Keratinocyte (primary cell): ENCODE data around the gene CCL8. TPM values are rescaled to one million over a fixed set of nuclear protein-coding genes. Genes with fewer than 3 reads are reported as not detected.

Experiments
- DNase-seq: peaks from one replicate; pipeline ENCODE4 v3.0.0-alpha.2; 2011; ENCODE audit warnings: low read depth, missing footprints, low spot score
- FAIRE-seq: peaks from 2 replicates; lab custom pipeline; 2011; peaks lifted over from hg19 to GRCh38; lab: Jason Lieb, UNC
- H2AFZ ChIP-seq: 2 replicates; pipeline ENCODE4 v1.6.0; 2012; ENCODE audit warnings: low read length, control low read depth, inconsistent platforms; ENCODE audit not compliant: control insufficient read depth
- H3K27ac ChIP-seq: 2 replicates; pipeline ENCODE4 v1.5.1; 2011; ENCODE audit warnings: low read length; ENCODE audit not compliant: control insufficient read depth, insufficient read depth
- H3K27me3 ChIP-seq: 3 replicates; pipeline ENCODE4 v1.6.0; 2011; ENCODE audit warnings: low read length; ENCODE audit not compliant: control insufficient read depth, insufficient read depth; ENCODE audit errors: extremely low read depth
- H3K36me3 ChIP-seq, 2 experiments: 2 replicates in 1 of 2; 3 replicates in 1 of 2; pipeline ENCODE4 v1.5.1; 2011; ENCODE audit warnings: low read length in 2 of 2, mild to moderate bottlenecking in 1 of 2; ENCODE audit not compliant: control insufficient read depth in 2 of 2, insufficient read depth in 2 of 2; ENCODE audit errors: extremely low read depth in 1 of 2
- H3K4me1 ChIP-seq: 3 replicates; pipeline ENCODE4 v1.5.1; 2011; ENCODE audit warnings: low read length; ENCODE audit not compliant: control insufficient read depth, insufficient read depth; ENCODE audit errors: extremely low read depth
- H3K4me2 ChIP-seq: 3 replicates; pipeline ENCODE4 v1.6.0; 2011; ENCODE audit warnings: low read depth, low read length; ENCODE audit not compliant: control insufficient read depth, insufficient read depth; ENCODE audit errors: extremely low read depth
- H3K4me3 ChIP-seq, 3 experiments: fragments of 200-600 bp in 1 of 3; sonication (generic) in 1 of 3; 2 replicates in 2 of 3; 3 replicates in 1 of 3; pipeline ENCODE4 v1.5.1; 2011 to 2016; ENCODE audit warnings: low read length in 3 of 3, mild to moderate bottlenecking in 3 of 3, control low read depth in 2 of 3, inconsistent platforms in 1 of 3, low read depth in 1 of 3, mixed read lengths in 1 of 3, mixed run types in 1 of 3, moderate library complexity in 1 of 3; ENCODE audit not compliant: control insufficient read depth in 2 of 3, insufficient read depth in 2 of 3; ENCODE audit errors: extremely low read depth in 1 of 3
- H3K79me2 ChIP-seq: 2 replicates; pipeline ENCODE4 v1.6.0; 2012; ENCODE audit warnings: low read length; ENCODE audit not compliant: control insufficient read depth, insufficient read depth
- H3K9ac ChIP-seq: 3 replicates; pipeline ENCODE4 v1.6.0; 2011; ENCODE audit warnings: low read length; ENCODE audit not compliant: control insufficient read depth, insufficient read depth; ENCODE audit errors: extremely low read depth
- H3K9me1 ChIP-seq: 3 replicates; pipeline ENCODE4 v1.6.0; 2011; ENCODE audit warnings: low read length; ENCODE audit not compliant: control insufficient read depth, insufficient read depth; ENCODE audit errors: extremely low read depth
- H3K9me3 ChIP-seq: 2 replicates; pipeline ENCODE4 v1.5.1; 2012; ENCODE audit warnings: low read depth, low read length; ENCODE audit not compliant: control insufficient read depth
- H4K20me1 ChIP-seq: 3 replicates; pipeline ENCODE4 v1.6.0; 2011; ENCODE audit warnings: low read length; ENCODE audit not compliant: control insufficient read depth, insufficient read depth; ENCODE audit errors: extremely low read depth
- CTCF ChIP-seq, 3 experiments: IDR thresholded peaks in 1 of 3; conservative IDR thresholded peaks in 1 of 3; optimal IDR thresholded peaks in 1 of 3; 2 replicates in 2 of 3; 3 replicates in 1 of 3; pipeline versions ENCODE3 to v1.5.1; 2011; ENCODE audit warnings: low read length in 3 of 3, mild to moderate bottlenecking in 3 of 3, moderate library complexity in 2 of 3, control low read depth in 1 of 3, inconsistent platforms in 1 of 3; ENCODE audit not compliant: insufficient read depth in 2 of 3; ENCODE audit errors: extremely low read depth in 1 of 3
- EZH2 ChIP-seq: IDR thresholded peaks from one replicate; pipeline ENCODE4 v1.6.1; 2012; ENCODE audit warnings: inconsistent platforms, mild to moderate bottlenecking, low read length, moderate library complexity
- dilution Hi-C: fragments of 300-500 bp; cut with MboI; formaldehyde crosslinking; loops from one replicate; pipeline ENCODE4 v1.7.0; 2020; ENCODE audit warnings: low sequenced_read_pairs; ENCODE audit not compliant: extremely low pct_ligation_motif_present
- polyA plus RNA-seq, 5 experiments: library from polyadenylated mRNA; depleted of rRNA in 3 of 5; stranded (reverse) in 3 of 5; stranded (forward) in 1 of 5; unstranded in 1 of 5; fragments of >200 nt; gene quantifications; 1 replicate in 1 of 5; 2 replicates in 3 of 5; 3 replicates in 1 of 5; pipeline versions ENCODE4 v1.2.1 to v1.2.3, GENCODE V29; 2011 to 2012; ENCODE audit warnings: missing spikeins in 2 of 5, low read depth in 1 of 5, low replicate concordance in 1 of 5

Gene CCL8
- polyA plus RNA-seq, 1 donor (not counting 4 experiments of a cell fraction or from before 2014, with no cell fraction given) = not detected

GRCh38 chr17:34287875-34288274 is 31.4 kb upstream of the CCL8 start:
- Histone ChIP-seq H3K9me3 (no peaks in the 10 kb centered on the region), H2AFZ (no peak overlapping the region), H3K27ac (no peak overlapping the region), H3K36me3 (no peaks in the 10 kb centered on the region), H3K79me2 (no peaks in the 10 kb centered on the region), H3K9me1 (no peaks in the 10 kb centered on the region), H3K9ac (no peak overlapping the region), H3K4me1 (no peaks in the 10 kb centered on the region), H3K4me3 (no peak overlapping the region), H4K20me1 (no peaks in the 10 kb centered on the region), H3K4me2 (no peak overlapping the region), H3K27me3 (peaks cover 9% of the 10 kb centered on the region)
- dilution Hi-C loops = no loop called here
- FAIRE-seq (no peak), DNase-seq (no peak)
- TF ChIP-seq EZH2 (no peak), CTCF (optimal IDR thresholded peaks at IDR 0.05 in 1 of 3, IDR thresholded peaks at IDR 0.05 in 1 of 3, conservative IDR thresholded peaks at IDR 0.05 in 1 of 3; ENCODE audit: extremely low read depth in 1 of 3, insufficient read depth in 2 of 3, low read length in 3 of 3) (no peak)

- no peak for FAIRE-seq
- TF ChIP-seq EZH2 (no peak), CTCF (optimal IDR thresholded peaks at IDR 0.05 in 1 of 3, IDR thresholded peaks at IDR 0.05 in 1 of 3, conservative IDR thresholded peaks at IDR 0.05 in 1 of 3; ENCODE audit: extremely low read depth in 1 of 3, insufficient read depth in 2 of 3, low read length in 3 of 3) (no peak)
- Histone ChIP-seq H3K79me2 (no peaks in the 10 kb centered on the region), H3K4me1 (no peaks in the 10 kb centered on the region), H3K9me3 (no peaks in the 10 kb centered on the region), H3K4me3 (no peak overlapping the region), H3K27ac (no peak overlapping the region), H4K20me1 (no peaks in the 10 kb centered on the region), H3K4me2 (no peak overlapping the region), H3K36me3 (no peaks in the 10 kb centered on the region), H3K9me1 (no peaks in the 10 kb centered on the region), H3K27me3 (peaks cover 3% of the 10 kb centered on the region), H3K9ac (no peak overlapping the region), H2AFZ (no peak overlapping the region)
- no peak for DNase-seq
- dilution Hi-C loops = no loop called here
Observed at GRCh38 chr17:34290586-34290985, 28.6 kb upstream of the CCL8 start.
